HUES64 (cell line): Measurements from ENCODE around the gene BTBD18.
A peak's percentile ranks its signal among the peaks of the same experiment; 100 is the strongest.

ENCODE experiments used
- H3K27ac ChIP-seq: 2 replicates; pipeline ENCODE4 v1.7.0; 2013; ENCODE audit warnings: low read depth, low read length, inconsistent platforms
- H3K27me3 ChIP-seq: 2 replicates; pipeline ENCODE4 v1.6.1; 2013; ENCODE audit warnings: mild to moderate bottlenecking, low read length; ENCODE audit not compliant: insufficient read depth
- H3K36me3 ChIP-seq: 2 replicates; pipeline ENCODE4 v1.6.1; 2013; ENCODE audit warnings: mild to moderate bottlenecking, low read length; ENCODE audit not compliant: insufficient read depth
- H3K4me1 ChIP-seq: 2 replicates; pipeline ENCODE4 v1.6.1; 2013; ENCODE audit warnings: mild to moderate bottlenecking, low read length, moderate library complexity; ENCODE audit not compliant: insufficient read depth
- H3K4me3 ChIP-seq: 2 replicates; pipeline ENCODE4 v1.5.1; 2013; ENCODE audit warnings: mild to moderate bottlenecking, low read length, moderate library complexity
- H3K9ac ChIP-seq: 2 replicates; pipeline ENCODE4 v1.6.1; 2013; ENCODE audit warnings: mild to moderate bottlenecking, low read depth, low read length
- H3K9me3 ChIP-seq: 2 replicates; pipeline ENCODE4 v1.6.1; 2013; ENCODE audit warnings: low read depth, low read length; ENCODE audit not compliant: insufficient read depth
- WGBS: fragments of 150-250, 120-280 bp; methylation state at CpG from one replicate; pipeline ENCODE4 v1.1.7; 2013; ENCODE audit warnings: missing lambda C conversion rate; 5-methylcytosine and 5-hydroxymethylcytosine counted together

The BTBD18 gene

DNA sequence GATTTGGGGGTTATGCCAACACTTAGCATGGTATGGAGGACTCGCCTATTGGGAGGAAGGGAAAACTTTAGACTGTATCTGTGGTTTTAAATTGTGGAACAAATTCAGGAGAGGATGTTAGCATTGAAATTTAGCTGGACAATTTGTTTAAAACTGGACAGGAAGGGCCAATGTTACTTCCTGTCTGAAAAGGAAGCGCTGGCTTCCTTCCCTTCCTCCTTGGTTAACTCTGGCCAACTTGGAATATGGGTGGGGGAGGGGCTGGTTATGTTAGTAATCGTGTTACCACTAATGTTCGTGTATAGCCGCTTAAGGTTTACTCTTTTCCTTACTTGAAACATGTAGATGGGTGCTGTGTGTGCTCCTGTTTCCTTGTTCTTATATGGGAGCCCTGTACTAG, 23.9 kb upstream of the BTBD18 start:
- peak overlapping the region; percentile 7; the same call in 1 of the 2 replicates for H3K4me3 ChIP-seq
- no peaks in the 10 kb centered on the region for H3K36me3 ChIP-seq
- WGBS = 70% methylated on average over 5 of the region's 5 CpGs
- peaks cover 67% of the 10 kb centered on the region for H3K4me1 ChIP-seq
- peak overlapping the region; percentile 29 for H3K9ac ChIP-seq
- no peaks in the 10 kb centered on the region for H3K9me3 ChIP-seq
- peak overlapping the region; percentile 96 for H3K27ac ChIP-seq
- H3K27me3 ChIP-seq = no peaks in the 10 kb centered on the region

DNA sequence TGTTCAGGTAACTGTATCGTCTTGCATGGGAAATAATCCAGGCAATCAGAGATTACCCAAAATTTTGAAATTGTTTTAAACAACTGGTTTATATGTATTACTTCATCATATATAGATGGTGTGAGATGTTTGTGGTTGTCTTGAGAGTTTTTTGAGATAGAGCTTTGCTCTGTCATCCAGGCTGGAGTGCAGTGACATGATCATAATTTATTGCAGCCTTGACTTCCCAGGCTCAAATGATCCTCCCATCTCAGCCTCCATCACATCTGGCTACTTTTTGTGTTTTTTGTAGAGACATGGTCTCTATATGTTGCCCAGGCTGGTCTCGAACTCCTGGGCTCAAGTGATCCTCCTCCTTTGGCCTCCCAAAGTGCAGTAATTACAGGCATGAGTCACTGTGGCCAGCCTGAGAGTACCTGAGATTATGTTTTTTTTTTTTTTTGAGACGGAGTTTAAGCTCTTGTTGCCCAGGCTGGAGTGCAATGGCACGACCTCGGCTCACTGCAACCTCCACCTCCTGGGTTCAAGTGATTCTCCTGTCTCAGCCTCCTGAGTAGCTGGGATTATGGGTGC, 21.5 kb upstream of the BTBD18 start:
- Histone ChIP-seq H3K4me3 (no peak overlapping the region), H3K9ac (no peak overlapping the region), H3K27ac (no peak overlapping the region), H3K4me1 (peaks cover 44% of the 10 kb centered on the region), H3K9me3 (no peaks in the 10 kb centered on the region), H3K27me3 (no peaks in the 10 kb centered on the region), H3K36me3 (no peaks in the 10 kb centered on the region)
- 91% methylated on average over 5 of the region's 5 CpGs for WGBS

DNA sequence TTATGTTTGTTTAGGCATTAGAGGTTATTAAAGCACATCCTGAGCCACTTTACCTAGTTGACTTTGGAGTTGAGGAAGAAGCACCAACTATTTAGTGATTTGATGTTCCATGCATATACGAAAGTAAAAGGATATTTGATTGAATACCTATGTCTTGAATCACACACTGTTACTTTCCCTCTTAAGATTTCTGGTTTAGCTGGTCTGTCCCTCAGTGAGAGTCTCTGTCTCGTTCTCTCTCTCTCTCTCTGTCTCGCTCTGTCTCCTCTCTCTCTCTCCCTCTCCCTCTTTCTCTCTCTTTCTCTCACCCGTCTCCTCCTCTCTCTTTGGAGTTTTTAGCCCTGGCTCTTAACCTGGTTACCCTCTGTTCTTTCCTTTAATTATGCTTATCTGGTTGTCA, 20.9 kb upstream of the BTBD18 start:
- Histone ChIP-seq H3K27ac (no peak overlapping the region), H3K4me1 (peaks cover 39% of the 10 kb centered on the region), H3K9ac (no peak overlapping the region), H3K36me3 (no peaks in the 10 kb centered on the region), H3K27me3 (no peaks in the 10 kb centered on the region), H3K4me3 (no peak overlapping the region), H3K9me3 (no peaks in the 10 kb centered on the region)
- WGBS = 89% methylated on average over 4 of the region's 4 CpGs

DNA sequence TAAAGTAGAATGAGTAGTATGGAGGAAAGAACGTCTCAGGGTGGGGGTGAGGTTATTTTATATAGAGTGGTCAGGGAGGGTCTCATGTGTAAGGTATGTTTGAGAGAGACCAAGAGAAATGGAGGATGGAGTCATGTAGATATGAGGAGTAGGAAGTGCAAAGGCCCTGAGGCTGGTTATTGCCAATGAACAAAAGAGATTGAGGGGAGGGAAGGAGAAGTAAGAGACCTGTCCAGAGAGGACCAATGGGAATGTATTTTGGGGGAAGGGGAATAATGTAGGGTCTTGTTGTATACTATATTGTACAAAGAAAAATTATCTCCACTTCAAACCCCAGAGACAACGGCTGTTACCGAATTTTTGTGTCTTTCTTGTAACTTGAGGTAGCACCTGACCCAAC, 19.7 kb upstream of the BTBD18 start:
- no peaks in the 10 kb centered on the region for H3K27me3 ChIP-seq
- H3K4me1 ChIP-seq = peaks cover 27% of the 10 kb centered on the region
- H3K36me3 ChIP-seq = 0 out of 2 replicates have a peak, but pooled peaks cover 5% of the 10 kb centered on the region
- H3K4me3 ChIP-seq = no peak overlapping the region
- 87% methylated on average over 1 of the region's 3 CpGs for WGBS
- H3K9me3 ChIP-seq = no peaks in the 10 kb centered on the region
- no peak overlapping the region for H3K9ac ChIP-seq
- H3K27ac ChIP-seq = no peak overlapping the region

GRCh38 chr11:57770793-57771192, 19.2 kb upstream of the BTBD18 start:
- Histone ChIP-seq H3K9me3 (no peaks in the 10 kb centered on the region), H3K27ac (no peak overlapping the region), H3K36me3 (0 out of 2 replicates have a peak, but pooled peaks cover 5% of the 10 kb centered on the region), H3K9ac (no peak overlapping the region), H3K4me1 (peaks cover 25% of the 10 kb centered on the region), H3K4me3 (no peak overlapping the region), H3K27me3 (no peaks in the 10 kb centered on the region)
- 100% methylated on average over 1 of the region's 1 CpG for WGBS

- H3K4me3 ChIP-seq = peak overlapping the region; percentile 95
Observed at GRCh38 chr11:57764972-57765371, 13.4 kb upstream of the BTBD18 start.

GRCh38 chr11:57764566-57764965, 12.9 kb upstream of the BTBD18 start:
- H3K27ac ChIP-seq = no peak overlapping the region
- H3K27me3 ChIP-seq = no peaks in the 10 kb centered on the region
- H3K4me1 ChIP-seq = peaks cover 15% of the 10 kb centered on the region
- 0 out of 2 replicates have a peak overlapping the region, but pooled peaks have one; percentile 28 for H3K9ac ChIP-seq
- no peaks in the 10 kb centered on the region for H3K9me3 ChIP-seq
- H3K36me3 ChIP-seq = 0 out of 2 replicates have a peak, but pooled peaks cover 5% of the 10 kb centered on the region
- WGBS = 53% methylated on average over 2 of the region's 2 CpGs
- H3K4me3 ChIP-seq = peak overlapping the region; percentile 95

More at GRCh38 chr11:57764972-57765371, 13.4 kb upstream of the BTBD18 start:
- Histone ChIP-seq H3K27me3 (no peaks in the 10 kb centered on the region), H3K4me1 (peaks cover 15% of the 10 kb centered on the region), H3K27ac (no peak overlapping the region), H3K9me3 (no peaks in the 10 kb centered on the region), H3K36me3 (0 out of 2 replicates have a peak, but pooled peaks cover 5% of the 10 kb centered on the region), H3K9ac (no peak overlapping the region)
- 61% methylated on average over 1 of the region's 2 CpGs for WGBS

- Histone ChIP-seq H3K4me1 (peaks cover 15% of the 10 kb centered on the region), H3K27ac (no peak overlapping the region), H3K9ac (peak overlapping the region; percentile 97; the same call in 1 of the 2 replicates), H3K27me3 (no peaks in the 10 kb centered on the region), H3K36me3 (0 out of 2 replicates have a peak, but pooled peaks cover 5% of the 10 kb centered on the region), H3K4me3 (peak overlapping the region; percentile 95), H3K9me3 (no peaks in the 10 kb centered on the region)
- WGBS = 27% methylated on average over 4 of the region's 4 CpGs
Observed at GRCh38 chr11:57764021-57764420, 12.4 kb upstream of the BTBD18 start.

DNA sequence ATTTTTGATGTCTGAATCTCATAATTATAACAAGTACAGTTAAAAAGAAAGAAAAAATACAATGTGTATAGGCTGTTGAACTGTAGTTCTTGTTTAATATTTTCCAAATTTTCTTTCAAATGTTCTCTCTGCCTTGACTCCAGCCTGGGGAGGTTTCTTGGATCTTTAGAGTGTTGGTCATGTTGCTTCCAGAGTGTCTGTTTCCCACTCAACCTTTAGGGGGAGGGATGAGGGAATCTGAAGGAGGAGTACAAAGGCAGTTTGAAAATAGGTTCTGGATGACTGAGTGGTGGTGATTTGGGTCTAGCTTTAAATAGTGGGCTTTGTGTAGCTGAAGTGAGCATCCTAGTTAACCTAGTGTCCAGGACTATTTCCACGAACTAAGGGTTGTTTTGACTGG, 11.9 kb upstream of the BTBD18 start:
- Histone ChIP-seq H3K27ac (peak overlapping the region; percentile 38), H3K9me3 (no peaks in the 10 kb centered on the region), H3K4me1 (peaks cover 15% of the 10 kb centered on the region), H3K4me3 (peak overlapping the region; percentile 95), H3K36me3 (0 out of 2 replicates have a peak, but pooled peaks cover 5% of the 10 kb centered on the region), H3K9ac (peak overlapping the region; percentile 97), H3K27me3 (no peaks in the 10 kb centered on the region)
- 20% methylated on average over 1 of the region's 1 CpG for WGBS

GRCh38 chr11:57762235-57762861, 10.7 kb upstream of the BTBD18 start:
- H3K9me3 ChIP-seq = no peaks in the 10 kb centered on the region
- 0 out of 2 replicates have a peak, but pooled peaks cover 4% of the 10 kb centered on the region for H3K36me3 ChIP-seq
- peaks cover 15% of the 10 kb centered on the region for H3K4me1 ChIP-seq
- peak overlapping the region; percentile 95 for H3K27ac ChIP-seq
- H3K9ac ChIP-seq = peak overlapping the region; percentile 97
- 0% methylated on average over 8 of the region's 9 CpGs for WGBS
- no peaks in the 10 kb centered on the region for H3K27me3 ChIP-seq
- H3K4me3 ChIP-seq = peak overlapping the region; percentile 95

DNA sequence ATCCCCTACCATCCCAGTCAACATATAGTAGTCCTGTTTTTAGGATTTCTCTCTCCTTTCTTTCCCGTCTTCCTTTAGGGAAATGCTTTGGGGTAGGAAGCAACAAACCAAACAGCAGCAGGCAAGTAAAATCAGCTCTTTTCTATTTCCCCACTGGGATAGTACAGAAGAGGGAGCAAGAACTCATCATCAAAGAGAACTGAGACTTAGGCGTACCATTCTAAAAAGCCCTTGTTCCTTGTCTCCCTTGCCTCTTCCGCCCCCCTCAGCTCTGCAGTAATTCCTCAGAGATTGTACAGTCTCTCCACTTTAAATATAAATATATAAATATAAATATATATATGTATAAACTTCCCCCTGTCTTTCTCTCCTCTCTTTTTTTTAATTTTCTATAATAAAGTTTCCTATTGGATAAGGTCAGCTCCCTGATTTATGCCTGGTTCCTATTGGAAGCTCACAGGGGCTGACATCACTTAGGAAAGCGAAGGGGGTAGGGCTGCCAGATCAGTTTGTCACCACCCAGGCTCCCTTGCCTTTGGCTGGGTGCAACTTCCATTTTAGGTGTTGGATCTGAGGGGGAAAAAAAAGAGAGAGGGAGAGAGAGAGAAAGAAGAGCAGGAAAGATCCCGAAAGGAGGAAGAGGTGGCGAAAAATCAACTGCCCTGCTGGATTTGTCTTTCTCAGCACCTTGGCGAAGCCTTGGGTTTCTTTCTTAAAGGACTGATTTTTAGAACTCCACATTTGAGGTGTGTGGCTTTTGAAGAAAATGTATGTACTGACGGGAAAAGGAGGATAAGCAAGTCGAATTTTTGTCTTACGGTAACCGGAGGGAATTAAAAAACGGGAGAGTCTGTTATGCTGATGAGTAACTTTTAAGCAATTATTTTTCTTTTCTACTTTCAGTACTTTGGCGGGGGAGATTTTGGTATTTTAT, 9.9 kb upstream of the BTBD18 start, which contains the start of gene CTNND1:
TSS of gene CTNND1 (plus strand) at position 502 of the 934 bp plus-strand sequence. CDS start 29,677 bp downstream, outside the sequence.
- Histone ChIP-seq H3K36me3 (no peaks in the 10 kb centered on the region), H3K4me1 (peaks cover 15% of the 10 kb centered on the region), H3K4me3 (peak within 1 kb of the TSS; percentile 95), H3K27me3 (no peaks in the 10 kb centered on the region), H3K9me3 (no peaks in the 10 kb centered on the region), H3K27ac (peak within 1 kb of the TSS; percentile 95), H3K9ac (peak within 1 kb of the TSS; percentile 97)
- WGBS = 8% methylated on average over 10 of the region's 13 CpGs
